NOMO-1 treated with DMSO at 0.1 percent for 48 hours (cell line): ENCODE measurements around the gene NUBP1.
A peak's percentile ranks its signal among the peaks of the same experiment; 100 is the strongest.

Experiments used
- DNase-seq: peaks from one replicate; lab custom pipeline; 2025; ENCODE audit not compliant: unreplicated experiment; lab: John Stamatoyannopoulos, UW

Gene NUBP1

GRCh38 chr16:10799736-10800135 lies 56.1 kb downstream of the NUBP1 start:
- DNase-seq = no peak

- DNase-seq = no peak
Observed at GRCh38 chr16:10805334-10805733, 61.7 kb downstream of the NUBP1 start.

- peak; percentile 96 for DNase-seq
Observed at GRCh38 chr16:10806698-10807097, 63.1 kb downstream of the NUBP1 start.

GRCh38 chr16:10808218-10808617 lies 64.6 kb downstream of the NUBP1 start:
- DNase-seq = no peak

- DNase-seq = no peak
Observed at GRCh38 chr16:10808850-10809249, 65.2 kb downstream of the NUBP1 start.

GRCh38 chr16:10809706-10810105 lies 66.1 kb downstream of the NUBP1 start:
- DNase-seq = no peak

GRCh38 chr16:10812312-10813098 lies 68.9 kb downstream of the NUBP1 start:
- DNase-seq = peak; percentile 34

GRCh38 chr16:10813099-10813455 lies 69.4 kb downstream of the NUBP1 start:
- no peak for DNase-seq

GRCh38 chr16:10817514-10817913 lies 73.9 kb downstream of the NUBP1 start:
- no peak for DNase-seq

- DNase-seq = no peak
Observed at GRCh38 chr16:10817963-10818941, 74.6 kb downstream of the NUBP1 start, which contains the start of gene TVP23A. TSS of gene TVP23A (minus strand) at chr16:10818794. CDS start at chr16:10818493, 301 bp downstream.
